GM12864 (cell line): ENCODE results near the gene MRPL36.

Experiments used
- DNase-seq: peaks from one replicate; pipeline ENCODE4 v3.0.0-alpha.2; 2011; ENCODE audit warnings: low read depth
- H3K4me3 ChIP-seq: 2 replicates; pipeline ENCODE4 v1.5.1; 2011; ENCODE audit warnings: mild to moderate bottlenecking, low read depth, low read length, control low read depth
- CTCF ChIP-seq: IDR thresholded peaks from 2 replicates; pipeline ENCODE4 v1.5.1; 2011; ENCODE audit warnings: low read depth, mild to moderate bottlenecking, moderate library complexity, low read length, control low read depth, inconsistent platforms; ENCODE audit errors: missing control alignments

MRPL36 gene

DNA sequence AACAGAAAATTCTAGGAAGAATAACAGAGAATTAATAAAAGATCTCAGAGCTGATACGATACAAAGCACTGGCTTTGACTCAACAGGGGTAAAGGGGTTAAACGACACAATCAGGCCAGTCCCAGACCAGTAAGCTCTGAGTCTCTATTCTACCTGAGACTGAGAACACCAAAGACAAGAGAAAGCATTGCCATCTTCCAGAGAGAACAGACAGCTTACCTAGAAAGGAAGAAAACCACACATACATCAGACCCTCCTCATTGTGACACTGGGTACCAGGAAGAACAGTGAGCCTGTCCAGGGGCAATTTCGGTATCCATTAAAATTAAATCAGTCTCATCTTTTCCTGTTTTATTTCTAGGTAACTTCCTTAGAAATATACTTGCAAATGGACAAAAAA lies 41.1 kb downstream of the MRPL36 start:
- no peak for DNase-seq
- no peak for TF ChIP-seq CTCF

DNA sequence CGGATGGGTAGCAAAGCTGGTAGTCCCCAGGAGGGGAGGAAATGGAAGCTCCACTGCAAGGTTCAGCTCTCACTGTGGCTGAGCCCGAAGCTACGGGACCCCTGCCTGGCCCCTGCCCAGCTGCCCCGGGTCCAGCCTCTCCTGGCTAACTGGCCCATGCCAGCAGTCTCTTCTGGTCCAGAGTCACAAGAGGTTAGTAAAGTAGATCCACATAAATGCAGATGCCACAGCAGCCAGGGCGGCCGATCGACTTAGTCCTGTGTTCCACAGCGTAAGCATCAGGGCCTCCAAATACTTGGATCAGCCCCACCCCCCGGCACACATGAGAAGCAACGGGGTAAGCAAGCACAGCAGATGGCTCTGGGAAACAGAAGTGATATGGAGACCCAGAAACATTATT lies 42.1 kb downstream of the MRPL36 start:
- TF ChIP-seq CTCF, result no peak
- H3K4me3 ChIP-seq, result no peak overlapping the region
- DNase-seq, result no peak

More for the DNA sequence above, 41.1 kb downstream of the MRPL36 start:
- H3K4me3 ChIP-seq, result no peak overlapping the region

DNA sequence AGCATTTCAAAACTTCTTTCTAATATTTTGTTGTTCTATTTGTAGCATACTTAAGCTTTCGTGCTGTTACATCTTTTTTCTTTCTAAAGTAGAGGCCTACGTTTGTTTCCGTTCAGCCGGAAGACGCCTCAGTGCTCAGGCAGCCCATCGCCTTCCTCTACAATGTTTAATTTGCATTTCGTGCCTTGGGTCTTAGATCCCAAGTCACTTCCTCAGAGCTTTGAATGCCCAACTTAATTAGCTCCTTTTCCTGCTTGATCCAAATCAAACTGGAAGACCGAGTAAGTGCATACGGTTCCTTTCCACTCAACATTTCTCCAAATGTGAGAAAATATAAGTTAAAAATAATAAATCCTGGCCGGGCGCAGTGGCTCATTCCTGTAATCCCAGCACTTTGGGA lies 43.2 kb downstream of the MRPL36 start:
- no peak for DNase-seq
- TF ChIP-seq CTCF, result no peak
- no peak overlapping the region for H3K4me3 ChIP-seq

- DNase-seq, result no peak
- TF ChIP-seq CTCF, result no peak
- no peak overlapping the region for H3K4me3 ChIP-seq
Observed at GRCh38 chr5:1755321-1755949, 44.2 kb downstream of the MRPL36 start.

GRCh38 chr5:1754531-1755220 lies 45.0 kb downstream of the MRPL36 start:
- no peak for DNase-seq
- TF ChIP-seq CTCF, result no peak
- H3K4me3 ChIP-seq, result no peak overlapping the region

- no peak for TF ChIP-seq CTCF
- no peak overlapping the region for H3K4me3 ChIP-seq
- DNase-seq, result no peak
Observed at GRCh38 chr5:1753490-1753889, 46.1 kb downstream of the MRPL36 start.

GRCh38 chr5:1752881-1753280 lies 46.8 kb downstream of the MRPL36 start:
- TF ChIP-seq CTCF, result no peak
- DNase-seq, result no peak
- no peak overlapping the region for H3K4me3 ChIP-seq
